ENCODE measurements around the gene TLE5.

The TLE5 gene

DNA sequence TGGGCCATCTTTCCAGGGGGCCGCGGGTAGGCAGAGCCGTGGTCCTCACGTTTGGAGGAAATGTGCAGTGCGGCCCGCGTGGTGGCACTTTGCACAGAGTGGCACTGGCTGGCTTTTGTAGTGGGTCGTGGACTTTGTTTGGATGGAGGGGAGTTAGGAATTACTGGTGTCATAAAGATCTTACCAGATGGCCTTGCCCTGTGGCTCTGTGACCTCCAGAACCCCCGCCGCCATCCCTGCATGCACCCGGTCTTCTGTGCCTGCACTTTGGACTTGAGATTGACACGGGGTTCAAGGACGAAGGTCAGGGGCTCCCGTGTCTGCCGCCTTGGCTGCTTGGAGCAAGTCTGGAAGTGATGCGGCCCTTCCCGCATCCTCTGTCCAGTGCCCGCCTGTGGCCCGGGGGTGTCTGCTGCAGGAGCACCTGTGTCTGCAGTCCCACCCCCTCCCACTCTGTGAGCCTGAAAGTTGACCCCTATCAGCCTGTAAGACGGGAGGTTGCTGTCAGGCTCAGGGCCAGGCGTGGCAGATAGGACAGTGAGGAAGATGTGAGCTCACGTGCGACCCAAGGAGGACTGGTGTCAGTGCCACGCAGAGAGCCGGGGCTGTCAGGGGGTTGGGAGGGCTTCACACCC lies 34.1 kb upstream of the TLE5 start:
- Histone ChIP-seq H3K18ac (ENCODE audit: low read length) (no peak overlapping the region), H2AK5ac (ENCODE audit: low read depth, low read length) (peak overlapping the region; percentile 15), H3K36me3 (replicated peaks in 1 of 2; ENCODE audit: control insufficient read depth in 2 of 2, insufficient read depth in 2 of 2, low read length in 2 of 2) (no peaks in the 10 kb centered on the region), H3K27me3 (ENCODE audit: control insufficient read depth in 3 of 3, insufficient read depth in 3 of 3, low read depth in 1 of 3, low read length in 3 of 3) (no peaks in the 10 kb centered on the region), H3K27ac (replicated peaks; ENCODE audit: low read length) (no peak overlapping the region), H2BK15ac (ENCODE audit: low read length) (no peak overlapping the region), H4K91ac (ENCODE audit: low read depth, low read length, poor library complexity) (no peak overlapping the region), H3K4me2 (ENCODE audit: insufficient read depth, low read length, poor library complexity, severe bottlenecking) (peak overlapping the region; percentile 95), H3K9ac (ENCODE audit: low read depth, low read length, poor library complexity) (peak overlapping the region; percentile 63), H4K8ac (ENCODE audit: low read depth, low read length) (no peak overlapping the region), H3K4me1 (ENCODE audit: control insufficient read depth in 2 of 2, insufficient read depth in 1 of 2, low read depth in 1 of 2, low read length in 2 of 2) (peaks cover 13 to 23% of the 10 kb centered on the region in 2 donors), H2BK5ac (ENCODE audit: low read length) (peak overlapping the region; percentile 90), H3K23ac (ENCODE audit: low read depth, low read length, poor library complexity) (peak overlapping the region; percentile 48), H2BK120ac (ENCODE audit: low read depth, low read length) (peak overlapping the region; percentile 17), H3K9me3 (replicated peaks in 1 of 2; ENCODE audit: control insufficient read depth in 2 of 2, insufficient read depth in 1 of 2, low read depth in 1 of 2, low read length in 2 of 2) (no peaks in the 10 kb centered on the region), H3K4ac (ENCODE audit: low read length) (no peak overlapping the region), H3K79me1 (ENCODE audit: low read depth, low read length) (peaks cover 40% of the 10 kb centered on the region), H2AFZ (ENCODE audit: low read length) (no peak overlapping the region), H2BK12ac (ENCODE audit: low read length) (peak overlapping the region; percentile 25), H3K4me3 (ENCODE audit: low read length in 2 of 2) (peak overlapping the region; percentile 70 to 87), H3K14ac (ENCODE audit: low read length) (no peak overlapping the region)
- no peak for DNase-seq (ENCODE audit: low spot score)
- no CpG with 5 or more reads among the region's 25 CpGs for WGBS, 2 donors (ENCODE audit: extremely low coverage in 2 of 2, insufficient read length in 2 of 2, insufficient replicate concordance in 1 of 2)

DNA sequence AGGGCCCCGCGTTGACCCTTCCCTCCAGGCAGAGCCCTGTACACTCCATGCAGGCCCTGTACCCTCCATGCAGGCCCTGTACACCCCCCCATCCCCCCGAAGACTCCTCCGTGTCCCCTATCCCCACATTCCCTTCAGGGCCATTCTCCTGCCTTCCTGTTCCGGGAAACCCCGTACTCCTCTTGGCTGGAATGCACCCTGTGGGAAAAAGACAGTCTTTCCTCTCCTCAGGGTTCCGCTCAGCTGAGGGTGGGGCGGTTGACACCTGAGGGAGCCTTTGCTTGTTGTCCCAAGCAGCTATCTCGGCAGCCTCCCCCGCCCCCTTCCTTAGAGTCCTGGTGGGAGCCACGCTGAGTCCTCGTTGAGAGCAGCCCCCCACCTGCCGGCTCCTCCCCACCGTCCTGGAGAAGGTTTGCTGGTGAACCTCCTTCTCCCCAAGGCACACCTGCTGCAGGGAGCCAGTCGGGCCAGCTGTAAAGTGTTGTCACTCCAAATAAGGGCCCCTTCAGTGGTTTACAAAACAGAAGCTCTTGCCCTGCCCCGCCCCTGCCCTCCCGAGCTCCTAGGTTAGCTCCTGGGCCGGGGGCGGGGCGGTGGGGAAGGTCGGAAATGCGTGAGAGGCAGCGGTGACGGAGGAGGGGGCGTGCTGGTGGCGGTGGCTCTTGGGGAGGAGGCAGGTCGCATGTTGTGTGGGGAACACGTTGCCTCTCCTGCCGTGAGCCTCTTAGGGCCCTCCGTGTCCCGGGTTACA lies 33.3 kb upstream of the TLE5 start:
- H2BK5ac ChIP-seq (ENCODE audit: low read length), result no peak overlapping the region
- H3K14ac ChIP-seq (ENCODE audit: low read length), result peak overlapping the region; percentile 89
- DNase-seq (ENCODE audit: low spot score), result peak; percentile 52
- H3K4ac ChIP-seq (ENCODE audit: low read length), result no peak overlapping the region
- H2BK120ac ChIP-seq (ENCODE audit: low read depth, low read length), result no peak overlapping the region
- peak overlapping the region; percentile 86 for H3K9ac ChIP-seq (ENCODE audit: low read depth, low read length, poor library complexity)
- peak overlapping the region; percentile 87 to 92 for H3K4me3 ChIP-seq (ENCODE audit: low read length in 2 of 2)
- no peak overlapping the region for H2AK5ac ChIP-seq (ENCODE audit: low read depth, low read length)
- no peak overlapping the region for H4K91ac ChIP-seq (ENCODE audit: low read depth, low read length, poor library complexity)
- H3K4me1 ChIP-seq (ENCODE audit: control insufficient read depth in 2 of 2, insufficient read depth in 1 of 2, low read depth in 1 of 2, low read length in 2 of 2), result peaks cover 13 to 23% of the 10 kb centered on the region in 2 donors
- no peaks in the 10 kb centered on the region for H3K36me3 ChIP-seq (replicated peaks in 1 of 2; ENCODE audit: control insufficient read depth in 2 of 2, insufficient read depth in 2 of 2, low read length in 2 of 2)
- WGBS, 2 donors (ENCODE audit: extremely low coverage in 2 of 2, insufficient read length in 2 of 2, insufficient replicate concordance in 1 of 2), result no CpG with 5 or more reads among the region's 31 CpGs
- no peak overlapping the region for H4K8ac ChIP-seq (ENCODE audit: low read depth, low read length)
- H2BK15ac ChIP-seq (ENCODE audit: low read length), result no peak overlapping the region
- H3K27ac ChIP-seq (replicated peaks; ENCODE audit: low read length), result no peak overlapping the region
- H3K27me3 ChIP-seq (ENCODE audit: control insufficient read depth in 3 of 3, insufficient read depth in 3 of 3, low read depth in 1 of 3, low read length in 3 of 3), result no peaks in the 10 kb centered on the region
- peaks cover 33% of the 10 kb centered on the region for H3K79me1 ChIP-seq (ENCODE audit: low read depth, low read length)
- peak overlapping the region; percentile 47 for H3K23ac ChIP-seq (ENCODE audit: low read depth, low read length, poor library complexity)
- no peaks in the 10 kb centered on the region for H3K9me3 ChIP-seq (replicated peaks in 1 of 2; ENCODE audit: control insufficient read depth in 2 of 2, insufficient read depth in 1 of 2, low read depth in 1 of 2, low read length in 2 of 2)
- H3K18ac ChIP-seq (ENCODE audit: low read length), result peak overlapping the region; percentile 52
- H2BK12ac ChIP-seq (ENCODE audit: low read length), result no peak overlapping the region
- H2AFZ ChIP-seq (ENCODE audit: low read length), result no peak overlapping the region
- peak overlapping the region; percentile 95 for H3K4me2 ChIP-seq (ENCODE audit: insufficient read depth, low read length, poor library complexity, severe bottlenecking)

DNA sequence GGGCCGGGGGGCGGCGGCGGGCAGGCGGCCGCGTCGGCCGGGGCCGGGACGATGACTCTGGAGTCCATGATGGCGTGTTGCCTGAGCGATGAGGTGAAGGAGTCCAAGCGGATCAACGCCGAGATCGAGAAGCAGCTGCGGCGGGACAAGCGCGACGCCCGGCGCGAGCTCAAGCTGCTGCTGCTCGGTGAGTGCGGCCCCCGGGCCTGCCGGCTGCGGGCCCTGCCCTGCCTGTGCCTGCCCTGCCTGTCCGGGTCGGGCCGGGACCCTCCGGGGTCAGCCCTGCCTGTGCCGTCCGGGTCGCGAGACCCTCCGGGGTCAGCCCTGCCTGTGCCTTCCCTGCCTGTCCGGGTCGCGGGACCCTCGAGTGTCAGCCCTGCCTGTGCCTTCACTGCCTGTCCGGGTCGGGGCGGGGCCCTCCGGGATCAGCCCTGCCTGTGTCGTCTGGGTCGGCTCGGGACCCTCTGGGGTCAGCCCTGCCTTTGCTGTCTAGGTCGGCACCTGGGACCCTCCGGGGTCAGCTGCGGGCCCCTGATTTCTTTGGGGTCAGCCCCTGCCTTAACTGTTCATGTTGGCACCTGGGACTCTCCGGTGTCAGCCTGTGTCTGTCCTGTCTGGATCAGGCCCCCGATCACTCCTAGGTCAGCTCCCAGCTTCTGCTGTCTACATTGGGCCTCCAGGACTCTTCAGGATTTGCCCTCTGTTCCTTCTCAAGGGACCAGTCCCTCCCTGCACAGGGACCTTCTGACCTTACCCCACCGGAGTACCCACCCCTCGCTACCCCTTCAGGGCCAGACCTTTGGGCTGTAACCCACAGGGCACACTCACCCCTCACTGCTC lies 32.5 kb upstream of the TLE5 start:
- Histone ChIP-seq H3K27ac (replicated peaks; ENCODE audit: low read length) (no peak overlapping the region), H2AK5ac (ENCODE audit: low read depth, low read length) (peak overlapping the region; percentile 81), H2BK5ac (ENCODE audit: low read length) (peak overlapping the region; percentile 75), H3K23ac (ENCODE audit: low read depth, low read length, poor library complexity) (peak overlapping the region; percentile 55), H3K18ac (ENCODE audit: low read length) (peak overlapping the region; percentile 90), H3K4me3 (ENCODE audit: low read length in 2 of 2) (peak overlapping the region; percentile 87 to 92), H2BK120ac (ENCODE audit: low read depth, low read length) (no peak overlapping the region), H3K79me1 (ENCODE audit: low read depth, low read length) (peaks cover 30% of the 10 kb centered on the region), H3K9me3 (replicated peaks in 1 of 2; ENCODE audit: control insufficient read depth in 2 of 2, insufficient read depth in 1 of 2, low read depth in 1 of 2, low read length in 2 of 2) (no peaks in the 10 kb centered on the region), H3K36me3 (replicated peaks in 1 of 2; ENCODE audit: control insufficient read depth in 2 of 2, insufficient read depth in 2 of 2, low read length in 2 of 2) (no peaks in the 10 kb centered on the region), H2BK15ac (ENCODE audit: low read length) (no peak overlapping the region), H3K4me2 (ENCODE audit: insufficient read depth, low read length, poor library complexity, severe bottlenecking) (peak overlapping the region; percentile 95), H3K14ac (ENCODE audit: low read length) (peak overlapping the region; percentile 75), H2BK12ac (ENCODE audit: low read length) (no peak overlapping the region), H4K8ac (ENCODE audit: low read depth, low read length) (no peak overlapping the region), H2AFZ (ENCODE audit: low read length) (peak overlapping the region; percentile 61), H4K91ac (ENCODE audit: low read depth, low read length, poor library complexity) (no peak overlapping the region), H3K4ac (ENCODE audit: low read length) (no peak overlapping the region), H3K27me3 (ENCODE audit: control insufficient read depth in 3 of 3, insufficient read depth in 3 of 3, low read depth in 1 of 3, low read length in 3 of 3) (no peaks in the 10 kb centered on the region), H3K9ac (ENCODE audit: low read depth, low read length, poor library complexity) (peak overlapping the region; percentile 99), H3K4me1 (ENCODE audit: control insufficient read depth in 2 of 2, insufficient read depth in 1 of 2, low read depth in 1 of 2, low read length in 2 of 2) (peaks cover 13 to 23% of the 10 kb centered on the region in 2 donors)
- WGBS, 2 donors (ENCODE audit: extremely low coverage in 2 of 2, insufficient read length in 2 of 2, insufficient replicate concordance in 1 of 2), result no CpG with 5 or more reads among the region's 57 CpGs
- DNase-seq (ENCODE audit: low spot score), result no peak

All from neuronal stem cell (in vitro differentiated cells).